Daoy (cell line): ENCODE results near the gene GRPEL1. TPM values are rescaled to one million over a fixed set of nuclear protein-coding genes. Genes with fewer than 3 reads are reported as not detected.
"Not testable (repeated sequence)": the region's sequence is repeated elsewhere in the genome, so short reads cannot be mapped to it uniquely, and the experiment has no call there.

Source experiments
- DNase-seq: peaks from one replicate; pipeline ENCODE4 v3.0.0-alpha.2; 2015; ENCODE audit warnings: low read depth
- total RNA-seq: library from RNA; depleted of rRNA; stranded (reverse); fragments of >200 nt; shearing (Covaris generic); gene quantifications from 2 replicates; pipeline ENCODE4 v1.2.3, GENCODE V29; 2014; rRNA removed

Gene GRPEL1
- total RNA-seq, result 59.5 and 83.3 TPM in 2 replicates

- DNase-seq, result peak; percentile 99
Measured at GRCh38 chr4:7067452-7068278, at the start of gene GRPEL1. Gene GRPEL1 (minus strand): TSS chr4:7068064. CDS start chr4:7068032, 32 bp downstream.

GRCh38 chr4:7116705-7117104, 48.8 kb upstream of the GRPEL1 start:
- no peak for DNase-seq

- no peak for DNase-seq
Measured at GRCh38 chr4:7115557-7116340, 47.9 kb upstream of the GRPEL1 start.

GRCh38 chr4:7112656-7113055, 44.8 kb upstream of the GRPEL1 start:
- DNase-seq, result no peak

- no peak for DNase-seq
Measured at GRCh38 chr4:7111441-7111840, 43.6 kb upstream of the GRPEL1 start.

GRCh38 chr4:7110546-7110945, 42.7 kb upstream of the GRPEL1 start:
- DNase-seq, result no peak

- DNase-seq, result no peak
Measured at GRCh38 chr4:7109169-7109568, 41.3 kb upstream of the GRPEL1 start.

GRCh38 chr4:7108660-7109059, 40.8 kb upstream of the GRPEL1 start:
- DNase-seq, result no peak

GRCh38 chr4:7108046-7108625, 40.3 kb upstream of the GRPEL1 start:
- DNase-seq, result no peak

GRCh38 chr4:7107166-7107905, 39.5 kb upstream of the GRPEL1 start:
- DNase-seq, result no peak

GRCh38 chr4:7105276-7105675, 37.4 kb upstream of the GRPEL1 start:
- DNase-seq, result peak; percentile 46

- DNase-seq, result no peak
Measured at GRCh38 chr4:7104366-7105031, 36.6 kb upstream of the GRPEL1 start.

GRCh38 chr4:7103607-7104365, 35.9 kb upstream of the GRPEL1 start:
- DNase-seq, result peak; percentile 25

- DNase-seq, result peak; percentile 88
Measured at GRCh38 chr4:7103031-7103606, 35.3 kb upstream of the GRPEL1 start.

- not testable (repeated sequence) for DNase-seq
Measured at GRCh38 chr4:7102516-7102909, 34.6 kb upstream of the GRPEL1 start.

- peak; percentile 79 for DNase-seq
Measured at GRCh38 chr4:7101692-7102515, 34.0 kb upstream of the GRPEL1 start.

GRCh38 chr4:7096236-7096635, 28.4 kb upstream of the GRPEL1 start:
- DNase-seq, result no peak

GRCh38 chr4:7095611-7096155, 27.8 kb upstream of the GRPEL1 start:
- no peak for DNase-seq

GRCh38 chr4:7094916-7095315, 27.1 kb upstream of the GRPEL1 start:
- DNase-seq, result no peak
